Epithelial cell of prostate (primary cell): ENCODE measurements around the gene ARFGEF2.
"Not testable (repeated sequence)": the region's sequence is repeated elsewhere in the genome, so short reads cannot be mapped to it uniquely, and the experiment has no call there.

ENCODE experiments used
- DNase-seq: peaks from one replicate; pipeline ENCODE4 v3.0.0-alpha.2; 2011; ENCODE audit warnings: low read depth, low spot score
- H3K27ac ChIP-seq: fragments of 450-650 bp; 2 replicates; pipeline ENCODE4 v1.5.1; 2017; ENCODE audit warnings: mild to moderate bottlenecking

ARFGEF2 gene

GRCh38 chr20:49043000-49043399 lies 121.5 kb downstream of the ARFGEF2 start:
- peak; percentile 29 for DNase-seq
- H3K27ac ChIP-seq, result no peak overlapping the region

GRCh38 chr20:49045440-49046086 lies 124.1 kb downstream of the ARFGEF2 start:
- peak overlapping the region; percentile 68 for H3K27ac ChIP-seq
- DNase-seq, result no peak

GRCh38 chr20:49046087-49046900 lies 124.8 kb downstream of the ARFGEF2 start, which contains the start of gene CSE1L:
Gene CSE1L, plus strand, starts transcription at chr20:49046312. Its CDS starts 12,152 bp downstream, at chr20:49058464.
- H3K27ac ChIP-seq, result peak within 1 kb of the TSS; percentile 68
- DNase-seq, result peak; percentile 78

- no peak for DNase-seq
- H3K27ac ChIP-seq, result no peak overlapping the region
Measured at GRCh38 chr20:49052334-49052733, 130.8 kb downstream of the ARFGEF2 start.

GRCh38 chr20:49054056-49054643 lies 132.6 kb downstream of the ARFGEF2 start:
- DNase-seq, result no peak
- no peak overlapping the region for H3K27ac ChIP-seq

GRCh38 chr20:49063279-49063678 lies 141.8 kb downstream of the ARFGEF2 start:
- no peak overlapping the region for H3K27ac ChIP-seq
- no peak for DNase-seq

- no peak for DNase-seq
- no peak overlapping the region for H3K27ac ChIP-seq
Measured at GRCh38 chr20:49074521-49074920, 153.0 kb downstream of the ARFGEF2 start.

- no peak for DNase-seq
Measured at GRCh38 chr20:49078310-49078709, 156.8 kb downstream of the ARFGEF2 start.

GRCh38 chr20:49082295-49082694 lies 160.8 kb downstream of the ARFGEF2 start:
- DNase-seq, result not testable (repeated sequence)

More at GRCh38 chr20:49078310-49078709, 156.8 kb downstream of the ARFGEF2 start:
- no peak overlapping the region for H3K27ac ChIP-seq

More at GRCh38 chr20:49082295-49082694, 160.8 kb downstream of the ARFGEF2 start:
- not testable (repeated sequence) for H3K27ac ChIP-seq
